Measurements from ENCODE around the gene E2F8.

Gene E2F8

GRCh38 chr11:19243143-19243542, 2.4 kb upstream of the E2F8 start:
- DNase-seq (ENCODE audit: low read depth) = no peak
- no peak overlapping the region for H3K4me3 ChIP-seq (ENCODE audit: low read depth, low read length)
- TF ChIP-seq CTCF (conservative IDR thresholded peaks at IDR 0.05; ENCODE audit: low read depth, low read length) = no peak

GRCh38 chr11:19242179-19242932, 1.6 kb upstream of the E2F8 start:
- DNase-seq (ENCODE audit: low read depth) = peak; percentile 12
- no peak for TF ChIP-seq CTCF (conservative IDR thresholded peaks at IDR 0.05; ENCODE audit: low read depth, low read length)
- peak overlapping the region; percentile 75 for H3K4me3 ChIP-seq (ENCODE audit: low read depth, low read length)

- H3K4me3 ChIP-seq (ENCODE audit: low read depth, low read length) = peak overlapping the region; percentile 75
- no peak for TF ChIP-seq CTCF (conservative IDR thresholded peaks at IDR 0.05; ENCODE audit: low read depth, low read length)
- DNase-seq (ENCODE audit: low read depth) = no peak
Observed at GRCh38 chr11:19241260-19242178, 774 bp upstream of the E2F8 start.

GRCh38 chr11:19239039-19239438, 1.7 kb downstream of the E2F8 start:
- H3K4me3 ChIP-seq (ENCODE audit: low read depth, low read length) = no peak overlapping the region
- no peak for TF ChIP-seq CTCF (conservative IDR thresholded peaks at IDR 0.05; ENCODE audit: low read depth, low read length)
- no peak for DNase-seq (ENCODE audit: low read depth)

- no peak overlapping the region for H3K4me3 ChIP-seq (ENCODE audit: low read depth, low read length)
- TF ChIP-seq CTCF (conservative IDR thresholded peaks at IDR 0.05; ENCODE audit: low read depth, low read length) = no peak
- DNase-seq (ENCODE audit: low read depth) = no peak
Observed at GRCh38 chr11:19237813-19238212, 2.9 kb downstream of the E2F8 start.

GRCh38 chr11:19237381-19237780, 3.4 kb downstream of the E2F8 start:
- H3K4me3 ChIP-seq (ENCODE audit: low read depth, low read length) = no peak overlapping the region
- TF ChIP-seq CTCF (conservative IDR thresholded peaks at IDR 0.05; ENCODE audit: low read depth, low read length) = no peak
- no peak for DNase-seq (ENCODE audit: low read depth)

Data from choroid plexus epithelial cell (primary cell).